Placental epithelial cell (primary cell): ENCODE data around the gene RALGDS. TPM values are rescaled to one million over a fixed set of nuclear protein-coding genes. Genes with fewer than 3 reads are reported as not detected.

Source experiments
- small RNA-seq: library from RNA; depleted of rRNA; stranded (forward); fragments of <200 nt; gene quantifications from one replicate; pipeline ENCODE3, GENCODE V24; 2012
- total RNA-seq: library from RNA; depleted of rRNA; stranded (reverse); fragments of >200 nt; gene quantifications from 2 replicates; pipeline ENCODE4 v1.2.3, GENCODE V29; 2012

The RALGDS gene
- 35.5 and 42.0 TPM in 2 replicates for total RNA-seq

DNA sequence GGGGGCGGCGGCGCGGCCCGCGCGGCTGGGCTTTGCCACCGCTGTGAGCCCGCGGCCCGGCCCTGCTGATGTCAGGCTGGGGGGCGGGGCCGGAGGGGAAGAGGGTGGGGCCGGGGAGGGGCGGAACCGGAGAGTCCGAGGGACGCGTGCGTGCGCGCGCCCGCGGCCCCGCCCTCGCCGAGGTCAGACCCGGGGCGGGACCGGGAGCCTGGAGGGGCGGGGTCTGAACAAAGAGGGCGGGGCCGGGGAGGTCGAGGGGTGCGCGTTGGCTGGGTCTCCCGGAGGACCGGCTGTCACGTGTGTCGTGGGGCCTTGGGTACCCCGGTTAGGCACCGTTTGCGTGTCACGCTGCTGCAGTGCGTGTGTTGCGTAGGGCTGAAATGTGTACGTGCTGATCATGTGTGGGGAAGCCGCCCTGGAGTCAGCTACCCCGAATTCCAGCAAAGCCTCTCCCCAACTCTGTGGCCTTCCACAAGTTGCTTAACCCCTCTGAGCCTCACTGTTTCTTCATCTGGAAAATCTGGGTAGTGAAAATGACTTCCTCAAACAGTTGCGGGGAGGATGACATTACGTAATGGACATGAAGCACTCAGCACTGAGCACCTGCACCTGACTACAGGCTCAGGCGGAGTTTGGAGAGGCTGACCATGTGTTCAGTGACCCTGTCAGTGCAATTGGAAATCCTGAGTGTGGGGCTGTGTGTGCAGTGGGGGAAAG, at the start of gene RALGDS:
Gene RALGDS (minus strand): TSS at position 43 of the 717 bp plus-strand sequence. CDS start 86 bp downstream, outside the sequence.

DNA sequence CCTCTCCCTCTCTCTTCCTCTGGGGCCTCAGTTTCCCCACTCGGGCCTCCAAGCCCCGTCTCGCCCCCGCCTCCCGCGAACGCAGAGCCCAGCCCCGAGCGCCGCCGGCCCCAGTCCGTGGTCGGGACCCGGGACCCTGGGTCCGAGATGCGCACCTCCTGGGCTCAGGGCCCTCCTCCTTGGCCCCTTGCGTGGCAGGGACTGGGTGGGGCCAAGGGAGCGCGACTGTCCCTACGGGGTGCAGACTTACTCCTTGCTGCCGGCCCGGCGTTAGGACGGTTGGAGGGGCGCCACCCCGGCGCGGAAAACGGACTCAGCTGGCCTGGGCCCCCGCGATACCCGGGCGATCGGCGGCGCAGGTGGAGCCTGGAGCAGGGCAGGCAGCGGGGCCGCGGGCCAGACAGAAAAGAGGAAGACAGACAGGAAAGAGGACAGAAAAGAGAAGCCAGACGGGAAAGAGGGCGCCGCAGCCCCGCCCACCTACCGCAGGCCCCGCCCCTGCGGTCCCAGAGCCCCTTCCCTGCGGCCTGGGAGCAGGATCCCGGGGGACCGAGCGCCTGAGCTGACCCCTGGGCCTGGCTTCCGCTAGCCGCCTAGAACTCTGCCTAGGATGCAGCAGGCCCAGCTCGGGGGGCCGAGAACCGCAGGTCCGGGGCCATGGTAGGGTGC, 42.6 kb upstream of the RALGDS start, which contains the start of gene GBGT1:
Gene GBGT1 (minus strand): TSS at position 411 of the 669 bp plus-strand sequence. CDS start 1,502 bp downstream, outside the sequence.

DNA sequence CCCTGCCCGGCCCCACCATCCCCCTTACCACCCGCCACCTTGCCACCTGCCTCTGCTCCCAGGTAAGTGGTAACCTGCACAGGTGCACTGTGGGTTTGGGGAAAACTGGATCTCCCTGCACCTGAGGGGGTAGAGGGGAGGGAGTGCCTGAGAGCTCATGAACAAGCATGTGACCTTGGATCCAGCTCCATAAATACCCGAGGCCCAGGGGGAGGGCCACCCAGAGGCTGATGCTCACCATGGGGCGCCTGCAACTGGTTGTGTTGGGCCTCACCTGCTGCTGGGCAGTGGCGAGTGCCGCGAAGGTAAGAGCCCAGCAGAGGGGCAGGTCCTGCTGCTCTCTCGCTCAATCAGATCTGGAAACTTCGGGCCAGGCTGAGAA, 59.3 kb downstream of the RALGDS start, which contains the start of gene CEL:
Gene CEL (plus strand): TSS at position 218 of the 382 bp plus-strand sequence. CDS start 22 bp downstream, at position 240.

Small RNA genes within 50 kb of the gene (small RNA-seq; reads per million reads assigned to genes)
- 5.3 reads per million, percentile 92 among the genes with 10 or more reads in this experiment for gene MIR6877

Other genes starting within 250 kb of the RALGDS start
- gene AK8, start 243.0 kb downstream of the RALGDS start, total RNA-seq, result 0.22 and 0.79 TPM in 2 replicates
- 1.4 and 5.5 TPM in 2 replicates for gene SPACA9, start 242.3 kb downstream of the RALGDS start, total RNA-seq
- 51.8 and 55.6 TPM in 2 replicates for gene TSC1, start 176.6 kb downstream of the RALGDS start, total RNA-seq
- gene GFI1B, start 142.5 kb downstream of the RALGDS start, total RNA-seq, result under 0.01 TPM in 1 of 2 replicates, not detected in the other
- gene GTF3C5, start 90.2 kb downstream of the RALGDS start, total RNA-seq, result 50.6 and 61.3 TPM in 2 replicates
- 0.54 and 0.79 TPM in 2 replicates for gene CEL, start 59.3 kb downstream of the RALGDS start, total RNA-seq
- gene GBGT1, start 42.7 kb upstream of the RALGDS start, total RNA-seq, result 3.9 and 12.7 TPM in 2 replicates
- not detected in 2 replicates for gene OBP2B, start 88.0 kb upstream of the RALGDS start, total RNA-seq
- gene ABO, start 154.0 kb upstream of the RALGDS start, total RNA-seq, result under 0.01 TPM in 1 of 2 replicates, not detected in the other
- gene SURF6, start 214.9 kb upstream of the RALGDS start, total RNA-seq, result 5.7 and 9.4 TPM in 2 replicates
- gene MED22, start 226.9 kb upstream of the RALGDS start, total RNA-seq, result 13.7 and 16.7 TPM in 2 replicates
- gene RPL7A, start 227.0 kb upstream of the RALGDS start, total RNA-seq, result 1,495 and 2,171 TPM in 2 replicates
- 22.0 and 30.0 TPM in 2 replicates for gene SURF1, start 235.2 kb upstream of the RALGDS start, total RNA-seq
- 6.3 and 16.9 TPM in 2 replicates for gene SURF2, start 235.3 kb upstream of the RALGDS start, total RNA-seq